ENCODE measurements around the gene C10orf71.

- TF ChIP-seq CTCF (IDR thresholded peaks at IDR 0.05) (no peak), POLR2A (IDR thresholded peaks at IDR 0.05) (no peak)
Observed at GRCh38 chr10:49257626-49258349, 41.2 kb upstream of the C10orf71 start.

Measured in heart left ventricle (tissue), 13 donors.